GM21717 (cell line): ENCODE data around the gene RAB28.
A peak's percentile ranks its signal among the peaks of the same experiment; 100 is the strongest.

Experiments used
- ATAC-seq: cut with Tn5 transposase; IDR thresholded peaks from one replicate; pipeline ENCODE4 v1.9.1; 2021; ENCODE audit warnings: mild to moderate bottlenecking, moderate library complexity; ENCODE audit not compliant: unreplicated experiment

Gene RAB28

DNA sequence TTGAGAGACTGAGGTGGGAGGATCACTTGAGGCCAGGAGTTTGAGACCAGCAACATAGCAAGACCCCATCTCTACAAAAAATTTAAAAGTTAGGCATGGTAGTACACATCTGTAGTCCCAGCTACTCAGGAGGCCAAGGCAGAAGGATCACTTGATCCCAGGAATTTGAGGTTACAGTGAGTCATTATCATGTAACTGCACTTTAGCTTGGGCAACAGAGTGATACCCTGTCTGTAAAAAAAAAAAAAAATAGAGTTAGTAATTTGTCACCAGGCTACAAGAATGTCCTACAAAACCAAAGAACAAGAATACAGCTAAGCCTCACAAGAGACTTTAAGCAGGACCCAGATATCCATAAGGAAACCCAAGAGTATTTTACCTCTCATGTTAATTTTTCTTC is 27.0 kb upstream of the RAB28 start:
- ATAC-seq, result no peak

DNA sequence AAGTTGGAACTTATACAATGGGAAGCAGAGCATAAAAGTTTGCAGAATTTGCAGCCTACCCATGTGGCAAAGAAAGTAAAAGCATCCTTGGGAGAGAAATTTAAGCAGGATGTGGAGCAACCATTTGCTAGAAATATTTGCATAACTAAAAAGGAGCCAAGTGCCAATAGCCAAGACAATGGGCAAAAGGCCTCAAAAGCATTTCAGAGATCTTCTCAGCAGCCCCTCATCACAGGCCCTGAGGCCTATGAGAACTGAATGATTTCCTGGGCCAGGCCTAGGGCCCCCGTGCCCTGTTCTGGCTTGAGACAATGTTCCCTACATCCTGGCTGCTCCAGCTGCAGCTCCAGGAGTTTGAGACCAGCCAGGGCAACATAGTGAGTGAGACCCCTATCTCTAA is 25.3 kb upstream of the RAB28 start:
- no peak for ATAC-seq

- no peak for ATAC-seq
These were observed 20.2 kb upstream of the RAB28 start for GRCh38 chr4:13504374-13504773.

DNA sequence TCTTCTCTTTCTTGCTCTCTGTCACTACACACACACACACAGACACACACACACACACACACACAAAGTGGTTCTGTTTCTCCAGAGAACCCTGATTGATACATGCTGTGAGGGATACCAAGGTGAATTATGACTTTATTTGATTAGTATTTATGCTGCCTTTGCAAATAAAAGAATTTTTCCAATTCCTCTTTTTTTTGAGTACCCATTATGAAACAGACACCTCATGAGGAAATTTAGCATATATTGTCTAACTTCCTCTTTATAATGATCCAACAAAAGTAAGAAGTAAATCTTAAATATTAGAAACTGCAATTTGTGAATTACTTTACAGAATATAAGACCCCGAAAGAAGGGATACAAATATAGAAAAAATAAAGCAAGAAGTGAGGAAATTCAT is 14.3 kb upstream of the RAB28 start:
- no peak for ATAC-seq

DNA sequence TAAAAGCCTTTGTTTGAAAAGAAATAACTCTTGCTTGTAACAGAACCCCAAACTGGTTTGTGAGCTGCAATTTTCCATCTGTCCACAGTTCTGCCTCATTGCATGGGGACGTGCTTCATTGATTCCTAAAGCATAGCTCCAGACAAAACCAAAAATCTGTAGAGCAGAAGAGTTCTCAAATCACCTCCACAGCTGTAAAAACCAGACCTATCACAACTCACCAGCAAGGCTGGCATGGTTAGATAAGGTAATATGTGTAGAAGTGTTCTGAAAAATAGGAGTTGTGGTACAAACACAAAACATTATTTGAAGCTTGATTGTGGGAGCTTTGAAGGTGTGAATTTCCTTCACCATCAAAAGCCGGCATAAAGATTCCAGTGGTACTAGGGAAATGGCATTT is 12.5 kb upstream of the RAB28 start:
- ATAC-seq, result no peak

DNA sequence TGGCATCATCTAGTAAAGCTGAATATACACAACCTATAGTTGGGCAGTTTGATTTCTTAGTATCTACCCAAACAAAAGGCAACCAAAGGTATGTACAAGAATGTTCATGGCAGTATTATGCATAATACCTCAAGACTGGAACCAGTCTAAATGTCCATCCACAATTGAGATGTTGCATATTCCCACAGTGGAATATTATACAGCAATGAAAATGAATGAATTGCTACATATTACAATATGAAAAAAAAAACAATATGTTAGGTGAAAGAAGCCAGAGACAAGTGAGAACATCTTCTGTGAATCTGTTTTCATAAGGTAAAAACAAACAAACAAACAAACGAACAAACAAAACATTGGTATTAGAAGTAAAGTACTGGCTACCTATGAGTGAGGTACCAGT is 11.6 kb upstream of the RAB28 start:
- ATAC-seq, result no peak

- ATAC-seq, result no peak
These were observed 9.7 kb upstream of the RAB28 start for GRCh38 chr4:13493793-13494192.

GRCh38 chr4:13492747-13493146 is 8.6 kb upstream of the RAB28 start:
- ATAC-seq, result no peak

GRCh38 chr4:13484749-13485221 is 645 bp upstream of the RAB28 start:
- peak; percentile 39 for ATAC-seq

GRCh38 chr4:13483768-13484121 is 395 bp downstream of the RAB28 start:
- peak; percentile 28 for ATAC-seq

DNA sequence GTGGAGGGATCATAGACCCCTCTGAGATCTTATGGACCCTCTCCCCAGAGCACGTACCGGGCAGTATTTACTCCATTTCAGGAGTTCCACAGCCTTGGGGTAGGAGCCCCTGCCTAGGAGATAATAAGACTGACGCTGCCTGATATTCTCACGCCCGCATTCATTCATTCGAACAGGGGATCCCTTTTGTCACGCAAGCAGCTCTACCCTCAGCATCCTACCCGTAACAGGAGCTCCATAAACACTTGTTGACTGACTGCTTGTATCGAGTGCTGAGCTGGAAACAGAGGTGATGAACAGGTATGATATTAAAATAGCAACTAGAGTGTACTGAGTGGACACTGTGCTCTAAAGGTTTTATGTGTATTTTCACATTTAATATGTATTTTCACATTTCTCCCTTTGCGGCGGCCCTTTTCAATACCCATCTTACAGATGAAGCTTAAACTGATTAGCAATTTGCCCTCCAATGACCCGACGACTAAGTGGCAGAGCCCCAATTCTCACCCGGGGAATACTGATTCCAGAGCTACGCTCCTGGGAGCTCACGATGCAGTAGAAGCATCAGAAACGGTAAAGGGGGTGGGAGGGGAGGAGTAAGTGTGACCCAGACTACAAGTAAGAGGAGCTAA is 888 bp downstream of the RAB28 start:
- ATAC-seq, result peak; percentile 9

- ATAC-seq, result no peak
These were observed 2.6 kb downstream of the RAB28 start for GRCh38 chr4:13481569-13481968.

GRCh38 chr4:13478707-13479106 is 5.4 kb downstream of the RAB28 start:
- no peak for ATAC-seq

DNA sequence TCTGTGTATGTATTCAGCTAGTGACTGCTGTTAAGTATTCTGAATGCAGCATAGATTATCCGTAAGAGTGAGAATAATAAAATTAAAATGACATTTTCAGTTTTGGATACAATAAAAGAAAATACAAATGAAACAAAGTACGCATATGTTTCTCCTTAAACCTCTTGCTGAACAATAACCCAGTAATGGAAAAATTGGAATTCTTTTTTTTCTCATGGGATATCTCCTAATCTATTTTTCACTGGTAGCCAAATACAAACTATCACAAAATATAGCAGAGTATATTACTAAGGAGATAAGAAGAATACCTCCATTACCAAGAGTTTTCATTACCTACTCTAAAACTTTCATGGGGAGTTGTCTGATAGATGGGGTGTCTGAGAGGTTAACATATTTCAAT is 6.0 kb downstream of the RAB28 start:
- ATAC-seq, result no peak

GRCh38 chr4:13476915-13477314 is 7.2 kb downstream of the RAB28 start:
- ATAC-seq, result no peak

GRCh38 chr4:13476152-13476551 is 8.0 kb downstream of the RAB28 start:
- ATAC-seq, result no peak

- ATAC-seq, result no peak
These were observed 12.7 kb downstream of the RAB28 start for GRCh38 chr4:13471400-13471799.

DNA sequence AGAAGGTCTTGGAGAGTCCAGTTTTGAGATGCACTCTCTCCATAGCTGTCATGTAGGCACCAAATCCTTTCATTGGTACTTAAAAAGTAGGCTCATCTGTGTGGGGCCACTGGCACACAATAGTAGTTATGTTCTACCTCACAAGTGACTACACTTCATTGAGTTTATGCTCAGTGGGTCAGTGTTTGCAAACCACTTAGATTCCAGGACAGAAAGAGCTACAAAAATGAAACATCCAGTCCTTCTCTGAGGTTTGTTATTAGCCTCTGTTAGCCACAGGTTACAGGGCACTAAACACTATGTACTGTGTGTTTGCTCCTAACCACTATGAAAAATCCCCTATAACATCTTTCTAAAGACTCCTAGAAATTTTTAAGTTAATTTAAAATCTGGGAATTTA is 13.8 kb downstream of the RAB28 start:
- ATAC-seq, result no peak

DNA sequence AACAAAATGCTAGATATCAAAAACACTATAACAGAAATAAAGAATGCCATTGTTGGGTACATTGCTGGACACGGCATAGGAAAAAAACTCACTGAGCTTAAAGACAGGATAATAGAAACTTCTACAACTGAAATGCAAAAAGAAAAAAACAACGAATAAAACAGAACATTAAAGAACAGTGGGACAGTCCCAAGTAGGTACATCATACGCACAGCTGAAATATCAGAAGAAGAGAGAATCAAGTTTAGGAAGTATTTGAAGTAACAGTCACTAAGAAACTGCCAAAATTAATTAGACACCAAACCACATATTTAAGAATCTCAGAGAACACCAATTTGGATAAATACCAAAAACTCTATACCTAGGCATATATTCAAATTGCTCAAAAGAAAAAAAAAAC is 19.2 kb downstream of the RAB28 start:
- ATAC-seq, result no peak

DNA sequence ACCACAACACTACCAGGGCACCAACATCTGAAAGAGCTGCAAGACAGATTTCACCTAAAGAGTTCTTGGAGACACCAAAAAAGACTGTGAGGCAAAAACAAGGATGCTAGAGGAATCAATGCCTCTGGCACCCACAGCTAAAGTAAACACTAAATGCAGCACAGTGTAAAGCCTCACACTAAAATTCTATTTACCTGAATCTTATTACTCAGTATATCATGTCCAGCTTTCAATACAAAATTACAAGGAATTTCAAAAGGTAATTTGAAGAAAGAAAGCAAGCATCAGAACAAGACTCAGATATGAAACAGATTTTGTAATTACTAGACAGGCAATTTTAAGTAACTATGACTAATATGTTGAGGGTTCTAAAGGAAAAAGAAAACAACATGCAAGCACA is 19.6 kb downstream of the RAB28 start:
- no peak for ATAC-seq

GRCh38 chr4:13461191-13461905 is 22.8 kb downstream of the RAB28 start:
- no peak for ATAC-seq

GRCh38 chr4:13455411-13455810 is 28.7 kb downstream of the RAB28 start:
- ATAC-seq, result no peak

DNA sequence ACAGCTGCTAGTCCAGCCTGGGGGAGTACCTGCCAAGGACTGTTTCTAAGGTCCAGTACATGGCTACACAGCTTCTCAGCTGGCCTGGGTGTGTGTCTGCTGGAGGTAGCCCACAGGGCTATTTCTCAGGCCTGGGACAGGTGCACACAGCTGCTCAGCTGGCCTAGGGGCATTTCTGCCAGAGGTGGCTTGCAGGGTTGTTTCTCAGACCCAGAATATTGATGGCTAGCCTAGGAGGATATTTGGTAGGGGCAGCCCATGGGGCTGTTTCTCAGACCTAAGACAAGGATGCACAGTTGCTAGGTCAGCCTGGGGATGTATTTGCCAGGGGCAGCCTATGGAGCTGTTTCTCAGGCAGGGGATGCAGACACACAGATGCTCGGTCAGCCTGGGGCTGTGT is 29.4 kb downstream of the RAB28 start:
- ATAC-seq, result no peak
